ENCODE data around the gene TTC19.

Gene TTC19

GRCh38 chr17:16075949-16076348, 76.3 kb downstream of the TTC19 start:
- Histone ChIP-seq H2BK12ac (ENCODE audit: low read length) (no peak overlapping the region), H3K79me1 (ENCODE audit: low read length) (no peaks in the 10 kb centered on the region), H3K4me3 (ENCODE audit: low read depth, low read length) (no peak overlapping the region), H3K27ac (ENCODE audit: low read depth, low read length) (no peak overlapping the region), H4K8ac (ENCODE audit: low read depth, low read length) (no peak overlapping the region), H2AK5ac (ENCODE audit: low read length) (no peak overlapping the region), H2BK120ac (ENCODE audit: insufficient read depth, low read length, poor library complexity) (no peak overlapping the region), H3K9ac (ENCODE audit: low read length) (no peak overlapping the region), H3K36me3 (ENCODE audit: control insufficient read depth in 1 of 2, insufficient read depth in 2 of 2, low read length in 2 of 2) (peaks cover 5 to 20% of the 10 kb centered on the region in 2 experiments), H3K23ac (ENCODE audit: low read length) (no peak overlapping the region), H3K4me2 (ENCODE audit: low read length) (no peak overlapping the region), H3K27me3 (ENCODE audit: insufficient read depth, low read length) (no peaks in the 10 kb centered on the region), H4K12ac (ENCODE audit: low read depth, low read length) (no peak overlapping the region), H3K79me2 (ENCODE audit: control insufficient read depth, insufficient read depth, low read length, poor library complexity) (no peaks in the 10 kb centered on the region), H3K4me1 (ENCODE audit: control insufficient read depth in 1 of 2, insufficient read depth in 2 of 2, low read length in 2 of 2) (no peaks in the 10 kb centered on the region), H2BK5ac (ENCODE audit: low read depth, low read length, poor library complexity) (no peak overlapping the region), H4K91ac (ENCODE audit: low read depth, low read length) (no peak overlapping the region), H3K14ac (ENCODE audit: low read length) (no peak overlapping the region), H3K18ac (ENCODE audit: low read length) (no peak overlapping the region), H3K4ac (ENCODE audit: low read depth, low read length) (no peak overlapping the region), H3K9me3 (ENCODE audit: insufficient read depth, low read depth, low read length) (no peaks in the 10 kb centered on the region), H2AFZ (ENCODE audit: insufficient read depth, low read length, poor library complexity) (no peak overlapping the region)
- DNase-seq = no peak
- WGBS (ENCODE audit: extremely low coverage, insufficient coverage, insufficient read length) = no CpG with 5 or more reads among the region's 5 CpGs

Measured in trophoblast cell (in vitro differentiated cells and primary cell).